UCSD-AML1 (cell line): Measurements from ENCODE around the gene COPRS.
"Not testable (repeated sequence)": the region's sequence is repeated elsewhere in the genome, so short reads cannot be mapped to it uniquely, and the experiment has no call there.

ENCODE experiments used
- DNase-seq: peaks from one replicate; lab custom pipeline; 2025; ENCODE audit not compliant: unreplicated experiment; lab: John Stamatoyannopoulos, UW

The COPRS gene

DNA sequence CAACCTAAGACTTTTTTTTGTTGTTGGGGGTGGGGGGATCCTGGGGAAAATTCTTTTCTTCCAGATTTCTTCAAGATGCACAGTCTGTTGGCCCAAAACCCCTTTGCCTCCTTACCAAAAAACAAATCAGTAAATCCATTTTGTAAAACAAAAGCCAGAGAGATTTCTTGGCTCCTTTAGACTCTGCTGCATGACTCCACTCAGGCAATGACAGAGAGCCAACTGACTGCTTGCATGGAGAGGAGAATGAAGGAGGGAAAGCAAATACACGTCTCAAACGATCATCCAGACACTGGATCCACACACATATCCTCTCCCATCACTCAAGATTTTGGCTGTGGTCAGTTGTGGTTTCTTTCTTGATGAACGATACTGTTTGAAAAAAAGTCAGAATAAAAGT lies 13.8 kb downstream of the COPRS start:
- DNase-seq: no peak

DNA sequence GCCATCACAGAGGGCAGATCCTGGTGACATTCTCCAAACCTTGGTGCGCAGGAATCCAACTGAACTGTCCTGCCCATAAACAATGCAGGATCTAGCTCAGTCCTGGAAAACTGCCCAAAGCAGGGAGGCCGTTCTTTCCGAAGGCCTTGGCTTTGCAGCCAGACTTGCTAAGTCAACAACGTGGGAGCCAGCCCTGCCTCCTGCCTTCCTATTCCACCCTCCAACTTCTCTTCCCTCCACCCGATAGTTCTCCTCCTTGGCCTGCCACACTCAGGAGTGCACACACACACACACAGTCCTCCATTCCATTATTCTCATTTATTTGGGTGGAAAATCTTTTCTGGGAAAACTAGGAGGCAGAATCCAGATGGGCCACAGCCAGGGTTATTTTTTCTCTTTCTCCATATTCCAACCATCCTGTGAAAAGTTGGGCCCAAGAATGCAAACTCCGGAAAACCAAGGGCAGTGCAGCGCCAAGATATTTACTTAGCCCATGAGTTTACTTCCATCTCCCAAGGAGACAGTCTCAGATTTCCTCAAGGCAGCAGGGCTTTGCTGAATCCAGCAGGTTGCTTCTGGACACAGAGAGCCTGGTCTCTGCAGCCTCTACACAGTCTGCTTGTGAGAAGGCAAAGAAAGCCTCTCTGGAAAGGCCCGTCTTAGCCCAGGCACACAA lies 15.8 kb downstream of the COPRS start:
- DNase-seq: no peak

DNA sequence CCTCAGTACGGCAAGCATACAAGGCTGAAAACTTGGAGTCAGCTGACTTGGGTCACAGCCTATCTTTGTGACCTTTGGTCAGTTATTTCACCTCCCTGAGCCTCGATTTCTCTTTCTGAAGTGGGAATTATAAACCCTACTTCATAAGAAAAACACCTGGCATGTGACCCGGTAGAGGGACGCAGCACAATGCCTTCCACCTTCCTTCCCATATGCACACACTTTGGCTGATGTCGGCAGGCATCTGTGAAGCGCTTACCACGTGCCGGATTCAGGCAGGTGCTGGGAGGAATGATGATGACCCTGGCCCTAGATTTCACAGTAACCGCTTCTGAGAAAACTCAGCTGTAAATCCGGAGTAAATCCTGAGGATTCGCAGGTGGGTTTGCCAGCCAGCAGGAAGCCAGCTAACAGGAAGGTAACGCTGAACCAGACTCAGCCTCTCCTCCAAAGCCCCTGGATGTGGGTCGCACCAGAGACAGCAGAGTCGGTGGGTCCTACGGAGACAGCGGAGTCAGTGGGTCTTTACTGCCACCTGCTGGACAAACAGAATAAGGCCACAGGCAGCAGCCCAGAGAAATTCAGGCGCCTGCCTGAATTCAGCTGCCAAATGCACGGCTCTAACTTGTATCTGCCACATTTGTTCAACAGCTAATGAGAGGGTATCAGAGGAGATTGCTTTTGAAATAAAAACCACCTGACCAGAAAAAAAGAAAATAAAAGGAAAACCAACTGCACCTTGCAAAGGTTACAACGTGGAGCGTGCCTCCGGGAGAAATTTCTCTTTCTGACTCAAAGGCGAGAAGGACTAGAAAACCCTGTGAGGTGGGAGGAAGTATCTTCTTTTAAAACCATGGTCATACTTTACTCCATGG lies 16.6 kb downstream of the COPRS start:
- peak; percentile 65 for DNase-seq

DNA sequence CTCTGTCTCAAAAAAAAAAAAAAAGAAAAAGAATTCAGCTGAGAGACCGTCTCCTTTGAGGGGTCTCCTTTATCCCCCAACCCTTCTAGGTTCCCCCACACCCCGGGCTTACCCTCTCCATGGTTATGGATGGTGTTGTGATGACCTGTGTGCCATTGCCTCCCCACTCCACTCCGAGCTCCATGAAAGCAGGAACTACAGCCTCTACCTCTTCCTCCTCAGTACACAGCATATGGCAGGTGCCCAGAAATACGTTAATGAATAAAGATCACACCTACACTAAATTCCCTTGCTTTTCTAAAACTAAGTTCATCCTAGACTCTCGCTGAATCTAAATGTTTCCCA lies 17.2 kb downstream of the COPRS start:
- DNase-seq: no peak

DNA sequence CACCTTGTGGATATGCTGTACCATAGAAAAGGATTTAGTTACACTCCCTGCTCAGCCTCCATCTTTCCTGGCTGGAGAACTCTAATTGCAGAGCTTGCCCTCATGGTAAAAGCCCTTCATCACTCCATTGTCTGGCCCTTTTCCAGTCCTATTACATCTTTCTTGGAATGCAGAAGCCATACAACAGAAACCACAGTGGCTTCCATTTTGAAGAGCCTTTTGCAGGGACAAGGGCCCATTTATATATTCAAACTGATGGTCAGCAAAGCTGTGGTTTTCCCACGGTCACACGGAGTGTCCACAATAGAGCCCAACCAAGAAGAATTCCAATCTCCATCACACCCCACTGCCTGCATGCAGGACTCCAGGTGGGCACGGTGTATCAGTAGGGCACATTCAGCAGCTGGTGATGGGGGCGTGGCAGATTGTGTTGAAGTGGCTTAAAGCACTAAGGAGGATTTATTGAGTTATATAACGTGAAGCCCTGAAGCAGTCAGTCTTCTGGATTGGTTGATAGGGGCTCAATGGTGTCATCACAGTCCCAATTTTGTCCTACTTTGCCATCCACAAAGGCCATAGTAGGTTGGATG lies 20.3 kb downstream of the COPRS start:
- no peak for DNase-seq

DNA sequence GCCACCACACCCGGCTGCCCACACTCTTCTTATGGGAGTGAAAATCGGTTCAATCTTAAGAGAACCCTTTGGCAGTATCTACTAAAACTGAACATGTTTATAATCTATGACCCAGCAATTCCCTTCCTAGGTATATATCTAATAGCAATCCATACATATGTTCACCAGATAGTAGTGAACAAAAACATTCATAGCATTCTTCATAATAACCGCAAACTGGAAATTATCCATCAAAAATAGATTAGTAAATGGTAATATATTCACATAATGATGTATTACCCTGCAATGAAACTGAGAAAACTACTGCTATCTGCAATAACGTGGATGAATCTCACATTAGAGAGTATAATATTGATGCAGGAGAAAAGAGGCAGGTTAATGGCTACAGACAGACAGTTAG lies 23.1 kb downstream of the COPRS start:
- no peak for DNase-seq

DNA sequence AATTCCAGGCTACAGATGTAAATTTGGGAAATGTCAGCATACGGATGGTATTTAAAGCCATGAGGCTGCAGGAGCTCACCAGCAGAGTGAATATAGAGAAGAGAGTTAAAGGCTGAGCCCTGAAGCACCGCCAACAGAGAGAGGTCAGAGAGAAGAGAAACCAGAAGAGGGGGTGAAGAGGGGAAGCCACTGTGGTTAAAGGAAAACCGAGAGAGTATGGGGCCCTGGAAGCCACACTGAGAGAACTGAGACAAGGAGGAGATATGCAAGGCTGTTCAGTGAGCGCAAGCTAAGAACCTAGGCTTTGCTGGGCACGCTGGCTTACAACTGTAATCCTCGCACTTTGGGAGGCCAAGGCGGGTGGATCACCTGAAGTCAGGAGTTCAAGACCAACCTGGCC lies 24.6 kb downstream of the COPRS start:
- peak; percentile 40 for DNase-seq

DNA sequence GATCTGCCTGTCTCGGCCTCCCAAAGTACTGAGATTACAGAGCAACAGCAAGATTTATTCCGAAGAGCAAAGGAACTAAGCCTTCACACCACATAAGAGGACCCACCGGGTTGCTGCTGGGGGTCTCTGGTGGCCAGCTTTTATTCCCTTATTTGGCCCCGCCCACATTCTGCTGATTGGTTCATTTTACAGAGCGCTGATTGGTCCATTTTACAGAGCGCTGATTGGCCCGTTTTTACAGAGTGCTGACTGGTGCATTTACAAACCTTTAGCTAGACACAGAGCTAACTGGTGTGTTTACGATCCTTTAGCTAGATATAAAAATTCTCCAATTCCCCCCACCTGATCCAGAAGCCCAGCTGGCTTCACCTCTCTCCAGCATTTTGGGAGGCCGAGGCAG lies 26.3 kb downstream of the COPRS start:
- no peak for DNase-seq

GRCh38 chr17:31830971-31831858 lies 27.8 kb downstream of the COPRS start:
- no peak for DNase-seq

GRCh38 chr17:31829649-31830048 lies 29.4 kb downstream of the COPRS start:
- no peak for DNase-seq

DNA sequence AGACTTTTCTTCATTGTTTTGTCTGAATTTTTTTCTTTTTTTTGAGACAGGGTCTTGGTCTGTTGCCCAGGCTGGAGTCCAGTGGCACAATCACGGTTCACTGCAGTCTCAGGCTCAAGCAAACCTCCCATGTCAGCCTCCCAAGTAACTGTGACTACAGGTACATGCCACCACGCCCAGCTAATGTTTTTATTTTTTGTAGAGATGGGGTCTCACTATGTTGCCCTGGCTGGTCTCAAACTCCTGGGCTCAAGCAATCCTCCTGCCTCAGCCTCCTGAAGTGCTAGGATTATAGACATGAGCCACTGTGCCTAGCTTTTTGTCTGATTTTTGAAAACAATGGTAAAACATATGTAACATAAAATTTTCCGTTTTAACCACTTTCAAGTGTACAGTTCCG lies 30.1 kb downstream of the COPRS start:
- not testable (repeated sequence) for DNase-seq

GRCh38 chr17:31825961-31826691 lies 32.9 kb downstream of the COPRS start:
- DNase-seq: no peak

DNA sequence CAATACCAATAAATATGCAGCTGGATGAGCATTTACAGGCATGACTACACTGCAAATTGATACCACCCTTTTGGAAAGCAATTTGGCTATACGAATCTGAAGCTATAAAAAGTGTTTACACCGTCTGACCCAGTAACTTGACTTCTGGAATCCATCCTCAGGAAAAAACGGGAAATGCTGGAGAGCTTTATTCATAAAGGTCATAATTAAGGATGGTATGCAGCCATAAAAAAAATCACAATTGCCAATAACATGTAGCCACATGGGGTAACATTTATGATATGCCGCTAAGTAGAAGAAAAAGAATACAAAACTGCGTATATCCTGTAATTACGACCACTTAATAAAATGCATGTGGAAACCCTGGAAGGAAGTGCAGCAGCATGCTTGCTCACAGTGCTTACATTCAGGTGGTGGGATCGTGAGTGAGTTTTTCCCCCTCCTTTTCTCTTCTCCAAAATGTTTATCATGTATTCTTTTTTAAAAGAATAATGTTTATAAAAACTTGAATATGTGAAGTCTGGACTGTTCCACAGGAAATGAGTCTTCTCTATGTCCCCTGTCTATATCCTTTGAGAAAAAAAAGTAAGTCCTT lies 34.2 kb downstream of the COPRS start:
- DNase-seq: no peak

GRCh38 chr17:31823014-31823413 lies 36.0 kb downstream of the COPRS start:
- no peak for DNase-seq

GRCh38 chr17:31820691-31821435 lies 38.2 kb downstream of the COPRS start:
- DNase-seq: no peak

DNA sequence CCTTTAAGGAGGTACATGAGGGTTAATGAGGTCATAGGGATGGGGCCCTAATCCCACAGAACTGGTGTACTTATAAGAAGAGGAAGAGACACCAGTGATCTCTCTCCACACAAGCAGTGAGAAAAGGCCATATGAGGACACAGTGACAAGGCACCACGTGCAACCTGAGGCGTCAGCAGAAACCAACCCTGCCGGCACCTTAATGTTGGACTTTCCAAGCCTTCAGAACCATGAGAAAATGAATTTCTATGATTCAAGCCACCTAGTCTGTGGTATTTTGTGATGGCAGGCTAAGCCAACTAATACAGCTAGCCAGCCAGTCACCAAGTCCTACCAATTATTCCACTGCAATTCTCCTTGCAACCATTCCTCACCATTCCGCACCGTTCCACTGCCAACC lies 39.5 kb downstream of the COPRS start:
- no peak for DNase-seq

DNA sequence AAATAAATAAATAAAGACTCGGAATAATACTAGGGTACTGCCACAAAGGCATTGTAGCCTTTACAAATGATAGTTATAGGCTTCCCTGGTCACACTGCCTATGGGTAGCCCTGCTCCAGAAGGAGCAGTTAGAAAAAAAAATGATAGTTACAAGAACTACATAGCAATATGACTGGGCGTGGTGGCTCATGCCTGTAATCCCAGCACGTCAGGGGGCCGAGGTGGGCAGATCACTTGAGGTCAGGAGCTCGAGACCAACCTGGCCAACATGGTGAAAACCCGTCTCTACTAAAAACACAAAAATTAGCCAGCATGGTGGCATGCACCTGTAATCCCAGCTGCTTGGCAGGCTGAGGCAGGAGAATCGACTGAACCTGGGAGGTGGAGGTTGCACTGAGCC lies 40.2 kb downstream of the COPRS start:
- not testable (repeated sequence) for DNase-seq

GRCh38 chr17:31815212-31815730 lies 43.8 kb downstream of the COPRS start:
- DNase-seq: no peak

DNA sequence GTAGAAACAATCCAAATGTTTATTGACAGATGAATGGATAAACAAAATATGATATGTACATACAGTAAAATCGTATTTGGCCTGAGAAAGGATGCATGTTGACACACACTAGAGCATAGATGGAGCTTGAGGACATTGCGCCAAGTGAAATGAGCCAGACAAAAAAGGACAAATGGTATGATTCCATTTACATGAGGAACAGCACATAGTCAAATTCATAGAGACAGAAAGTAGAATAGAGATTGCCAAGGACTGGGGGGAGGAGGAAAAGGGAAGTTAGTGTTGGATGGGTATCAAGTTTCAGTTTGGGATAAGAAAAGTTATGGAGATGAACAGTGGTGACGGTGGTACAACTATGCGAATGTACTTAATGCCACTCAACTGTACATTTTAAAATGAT lies 47.9 kb downstream of the COPRS start:
- DNase-seq: no peak
